HCT116 (cell line): Measurements from ENCODE around the gene DAND5. TPM values are rescaled to one million over a fixed set of nuclear protein-coding genes. Genes with fewer than 3 reads are reported as not detected.

Source experiments
- ATAC-seq: fragments of 200-7000 bp; cut with Tn5 transposase; 2 replicates; pipeline ENCODE4 v1.9.1; 2020; ENCODE audit warnings: mild to moderate bottlenecking, moderate library complexity
- BruUV-seq: library from RNA; stranded (reverse); fragments of 400-500 nt; replicated peaks from 2 replicates; lab custom pipeline; 2021; lab: Mats Ljungman, UMichigan
- CTCF ChIA-PET: fragments of 300-600 bp; sonication (Branson Sonifier 250); formaldehyde crosslinking; loops from one replicate; lab custom pipeline; 2021; ENCODE audit warnings: antibody characterized with exemption; lab: Charles Lee
- POLR2A ChIA-PET: fragments of 300-600, 350-600 bp; sonication (Branson Sonifier 250); formaldehyde crosslinking; loops from one replicate; lab custom pipeline; 2021; ENCODE audit warnings: antibody characterized with exemption; lab: Charles Lee
- RAD21 ChIA-PET, 2 experiments: fragments of 300-600 bp; sonication (Branson Sonifier 250); formaldehyde crosslinking; loops; one replicate each; lab custom pipeline; 2023; ENCODE audit warnings: low total read pairs in 2 of 2; ENCODE audit not compliant: uncharacterized antibody in 2 of 2, unreplicated experiment in 2 of 2, low non-redundant PET in 1 of 2; lab: Charles Lee
- DNase-seq: peaks from one replicate; pipeline ENCODE4 v3.0.0-alpha.2; 2010; ENCODE audit warnings: low read depth, low spot score
- H2AFZ ChIP-seq: fragments of 200-600 bp; shearing (Covaris generic), sonication (generic); 2 replicates; pipeline ENCODE4 v1.6.1; 2017; ENCODE audit warnings: low read depth, mixed run types, mixed read lengths, antibody characterized with exemption, low read length; ENCODE audit not compliant: poor library complexity, severe bottlenecking
- H3K27ac ChIP-seq: 2 replicates; pipeline ENCODE4 v1.5.1; 2012; ENCODE audit warnings: low read depth, low read length
- H3K27me3 ChIP-seq: fragments of 200-600 bp; sonication (generic); 2 replicates; pipeline ENCODE4 v1.6.1; 2016; ENCODE audit warnings: mixed run types, low read length, mixed read lengths; ENCODE audit not compliant: insufficient read depth
- H3K36me3 ChIP-seq, 2 experiments: fragments of 200-500 bp in 1 of 2; fragments of 200-600 bp in 1 of 2; sonication (Bioruptor generic) in 1 of 2; sonication (generic) in 1 of 2; 2 replicates each; pipeline versions ENCODE4 v1.5.1 to v1.6.1; 2014 to 2016; ENCODE audit warnings: low read length in 2 of 2, inconsistent platforms in 1 of 2, mixed read lengths in 1 of 2, mixed run types in 1 of 2; ENCODE audit not compliant: insufficient read depth in 2 of 2, control insufficient read depth in 1 of 2
- H3K4me1 ChIP-seq, 2 experiments: fragments of 200-600 bp in 1 of 2; sonication (generic) in 1 of 2; 2 replicates each; pipeline versions ENCODE4 v1.5.1 to v1.6.1; 2012 to 2017; ENCODE audit warnings: low read length in 2 of 2, inconsistent platforms in 1 of 2, mild to moderate bottlenecking in 1 of 2, mixed read lengths in 1 of 2, mixed run types in 1 of 2, moderate library complexity in 1 of 2; ENCODE audit not compliant: insufficient read depth in 2 of 2, control insufficient read depth in 1 of 2
- H3K4me2 ChIP-seq: fragments of 200-600 bp; sonication (generic); 2 replicates; pipeline ENCODE4 v1.6.1; 2017; ENCODE audit warnings: mixed run types, low read length, mixed read lengths
- H3K4me3 ChIP-seq, 2 experiments: fragments of 200-600 bp in 1 of 2; sonication (generic) in 1 of 2; replicated peaks in 1 of 2; 2 replicates each; pipeline ENCODE4 v1.5.1; 2011 to 2016; ENCODE audit warnings: low read length in 2 of 2, control low read depth in 1 of 2, low read depth in 1 of 2, mild to moderate bottlenecking in 1 of 2, mixed read lengths in 1 of 2, mixed run types in 1 of 2
- H3K79me2 ChIP-seq: fragments of 200-600 bp; sonication (generic); 2 replicates; pipeline ENCODE4 v1.6.1; 2017; ENCODE audit warnings: mild to moderate bottlenecking, mixed run types, low read length, moderate library complexity, mixed read lengths; ENCODE audit not compliant: insufficient read depth
- H3K9ac ChIP-seq: fragments of 200-600 bp; sonication (generic); 2 replicates; pipeline ENCODE4 v1.6.1; 2016; ENCODE audit warnings: low read length, mixed read lengths
- H3K9me2 ChIP-seq: fragments of 200-600 bp; sonication (generic), shearing (Covaris generic); 2 replicates; pipeline ENCODE4 v1.6.1; 2017; ENCODE audit warnings: mixed run types, mild to moderate bottlenecking, moderate library complexity; ENCODE audit not compliant: insufficient read depth
- H3K9me3 ChIP-seq, 2 experiments: fragments of 200-500 bp in 1 of 2; fragments of 200-600 bp in 1 of 2; sonication (Bioruptor generic) in 1 of 2; sonication (generic) in 1 of 2; 2 replicates each; pipeline ENCODE4 v1.6.1; 2014 to 2017; ENCODE audit warnings: low read length in 2 of 2, mixed read lengths in 2 of 2, inconsistent platforms in 1 of 2, low read depth in 1 of 2, mild to moderate bottlenecking in 1 of 2, mixed run types in 1 of 2, moderate library complexity in 1 of 2; ENCODE audit not compliant: control insufficient read depth in 1 of 2, insufficient read depth in 1 of 2
- H4K20me1 ChIP-seq: fragments of 200-600 bp; sonication (generic), shearing (Covaris generic); 2 replicates; pipeline ENCODE4 v1.6.1; 2017; ENCODE audit warnings: mixed run types, mild to moderate bottlenecking, moderate library complexity; ENCODE audit not compliant: insufficient read depth
- ATF3 ChIP-seq: IDR thresholded peaks from 2 replicates; pipeline ENCODE4 v1.6.1; 2012
- CBX3 ChIP-seq: IDR thresholded peaks from 2 replicates; pipeline ENCODE4 v1.6.1; 2012; ENCODE audit warnings: low read depth
- EGR1 ChIP-seq: IDR thresholded peaks from 2 replicates; pipeline ENCODE4 v1.6.1; 2012; ENCODE audit warnings: low read depth
- ELF1 ChIP-seq: IDR thresholded peaks from 2 replicates; pipeline ENCODE4 v1.6.1; 2012; ENCODE audit warnings: low read depth, borderline replicate concordance
- EZH2phosphoT487 ChIP-seq: fragments of 200-600 bp; IDR thresholded peaks from 2 replicates; pipeline ENCODE4 v1.6.1; 2018; ENCODE audit warnings: antibody characterized with exemption, borderline replicate concordance
- FOSL1 ChIP-seq: IDR thresholded peaks from 2 replicates; pipeline ENCODE4 v1.6.1; 2012; ENCODE audit warnings: low read depth
- MAX ChIP-seq: IDR thresholded peaks from 2 replicates; pipeline ENCODE4 v1.6.1; 2012
- POLR2A ChIP-seq: IDR thresholded peaks from 2 replicates; pipeline ENCODE4 v1.7.0; 2011; ENCODE audit warnings: borderline replicate concordance; ENCODE audit not compliant: insufficient read depth, insufficient read length; ENCODE audit errors: extremely low read depth
- POLR2AphosphoS5 ChIP-seq: IDR thresholded peaks from 2 replicates; pipeline ENCODE4 v1.6.1; 2011; ENCODE audit warnings: mild to moderate bottlenecking, low read depth, low read length, moderate library complexity
- RAD21 ChIP-seq: IDR thresholded peaks from 2 replicates; pipeline ENCODE4 v1.6.1; 2012; ENCODE audit warnings: low read depth, mild to moderate bottlenecking
- SIN3A ChIP-seq: IDR thresholded peaks from 2 replicates; pipeline ENCODE4 v1.6.1; 2012; ENCODE audit warnings: low read depth
- YY1 ChIP-seq: IDR thresholded peaks from 2 replicates; pipeline ENCODE4 v1.6.1; 2011; ENCODE audit warnings: low read length, low read depth, moderate library complexity, mild to moderate bottlenecking; ENCODE audit not compliant: insufficient replicate concordance; ENCODE audit errors: extremely low read depth
- intact Hi-C: fragments of 100-400 bp; cut with micrococcal nuclease; formaldehyde crosslinking; loops from 2 replicates; pipeline ENCODE4 v1.10.0; 2022
- total RNA-seq: library from RNA; stranded (reverse); gene quantifications from one replicate; pipeline ENCODE4 v1.2.1, GENCODE V29; 2021; ENCODE audit not compliant: unreplicated experiment
- TF ChIP-seq, protein P1 (sequence below): IDR thresholded peaks from 2 replicates; pipeline ENCODE4 v1.6.1; 2012; ENCODE audit warnings: low read depth

The DAND5 gene
- total RNA-seq, 1 experiment from 2014 or later: 0.25 TPM

- no TSS peak for BruUV-seq
- H3K4me1 ChIP-seq: peaks cover 16 to 23% of the 10 kb centered on the region in 2 experiments
- CTCF ChIA-PET: interaction anchor here (0.6 to 0.9 kb wide), 2 partner anchors 45 to 85 kb away, joined by 3 read pairs; no protein-coding TSS in a partner anchor
These were observed 39.8 kb downstream of the DAND5 start for GRCh38 chr19:13008926-13009787.

More at GRCh38 chr19:13008926-13009787, 39.8 kb downstream of the DAND5 start:
- Histone ChIP-seq H3K27ac (no peak overlapping the region), H3K9ac (no peak overlapping the region), H3K36me3 (no peaks in the 10 kb centered on the region), H3K9me2 (no peaks in the 10 kb centered on the region), H4K20me1 (no peaks in the 10 kb centered on the region), H2AFZ (no peak overlapping the region), H3K27me3 (no peaks in the 10 kb centered on the region), H3K4me2 (no peak overlapping the region), H3K79me2 (no peaks in the 10 kb centered on the region), H3K9me3 (no peaks in the 10 kb centered on the region), H3K4me3 (no peak overlapping the region)
- intact Hi-C loops: no loop called here
- no peak for DNase-seq
- no peak for TF ChIP-seq EGR1
- TF ChIP-seq RAD21: no peak
- no peak for TF ChIP-seq FOSL1
- no peak for TF ChIP-seq EZH2phosphoT487
- TF ChIP-seq CBX3: no peak
- TF ChIP-seq, protein P1, sequence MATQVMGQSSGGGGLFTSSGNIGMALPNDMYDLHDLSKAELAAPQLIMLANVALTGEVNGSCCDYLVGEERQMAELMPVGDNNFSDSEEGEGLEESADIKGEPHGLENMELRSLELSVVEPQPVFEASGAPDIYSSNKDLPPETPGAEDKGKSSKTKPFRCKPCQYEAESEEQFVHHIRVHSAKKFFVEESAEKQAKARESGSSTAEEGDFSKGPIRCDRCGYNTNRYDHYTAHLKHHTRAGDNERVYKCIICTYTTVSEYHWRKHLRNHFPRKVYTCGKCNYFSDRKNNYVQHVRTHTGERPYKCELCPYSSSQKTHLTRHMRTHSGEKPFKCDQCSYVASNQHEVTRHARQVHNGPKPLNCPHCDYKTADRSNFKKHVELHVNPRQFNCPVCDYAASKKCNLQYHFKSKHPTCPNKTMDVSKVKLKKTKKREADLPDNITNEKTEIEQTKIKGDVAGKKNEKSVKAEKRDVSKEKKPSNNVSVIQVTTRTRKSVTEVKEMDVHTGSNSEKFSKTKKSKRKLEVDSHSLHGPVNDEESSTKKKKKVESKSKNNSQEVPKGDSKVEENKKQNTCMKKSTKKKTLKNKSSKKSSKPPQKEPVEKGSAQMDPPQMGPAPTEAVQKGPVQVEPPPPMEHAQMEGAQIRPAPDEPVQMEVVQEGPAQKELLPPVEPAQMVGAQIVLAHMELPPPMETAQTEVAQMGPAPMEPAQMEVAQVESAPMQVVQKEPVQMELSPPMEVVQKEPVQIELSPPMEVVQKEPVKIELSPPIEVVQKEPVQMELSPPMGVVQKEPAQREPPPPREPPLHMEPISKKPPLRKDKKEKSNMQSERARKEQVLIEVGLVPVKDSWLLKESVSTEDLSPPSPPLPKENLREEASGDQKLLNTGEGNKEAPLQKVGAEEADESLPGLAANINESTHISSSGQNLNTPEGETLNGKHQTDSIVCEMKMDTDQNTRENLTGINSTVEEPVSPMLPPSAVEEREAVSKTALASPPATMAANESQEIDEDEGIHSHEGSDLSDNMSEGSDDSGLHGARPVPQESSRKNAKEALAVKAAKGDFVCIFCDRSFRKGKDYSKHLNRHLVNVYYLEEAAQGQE: no peak
- TF ChIP-seq YY1: no peak
- TF ChIP-seq POLR2A: no peak
- TF ChIP-seq POLR2AphosphoS5: no peak
- TF ChIP-seq MAX: no peak
- TF ChIP-seq SIN3A: no peak
- TF ChIP-seq ELF1: no peak
- TF ChIP-seq ATF3: no peak
- POLR2A ChIA-PET: interaction anchor here (1.0 to 1.2 kb wide), 2 partner anchors 12 to 46 kb away, joined by 3 to 6 read pairs; no protein-coding TSS in a partner anchor
- no peak for ATAC-seq
- RAD21 ChIA-PET: no interaction called here
